Stimulated activated CD8-positive, alpha-beta memory T cell treated with anti-CD3 and anti-CD28 coated beads, Interleukin-7, amount 100 ng/mL, for 4 hours (primary cell): Measurements from ENCODE around the gene TCP11L2.
"Not testable (repeated sequence)": the region's sequence is repeated elsewhere in the genome, so short reads cannot be mapped to it uniquely, and the experiment has no call there.

Source experiments
- DNase-seq, 2 donors: peaks; one replicate each; pipeline ENCODE4 v3.0.0-alpha.2; 2020; ENCODE audit warnings: low read depth in 2 of 2

The TCP11L2 gene

GRCh38 chr12:106343214-106343528 is 40.6 kb downstream of the TCP11L2 start:
- DNase-seq: no peak

- no peak for DNase-seq
Observed at GRCh38 chr12:106344131-106344530, 41.6 kb downstream of the TCP11L2 start.

GRCh38 chr12:106345746-106346145 is 43.2 kb downstream of the TCP11L2 start:
- no peak for DNase-seq

GRCh38 chr12:106348411-106348810 is 45.9 kb downstream of the TCP11L2 start:
- no peak for DNase-seq

- no peak for DNase-seq
Observed at GRCh38 chr12:106353175-106353574, 50.6 kb downstream of the TCP11L2 start.

- DNase-seq: peak; percentile 92 to 94
Observed at GRCh38 chr12:106357549-106358395, 55.2 kb downstream of the TCP11L2 start, which contains the start of gene POLR3B. Gene POLR3B, plus strand, starts transcription at chr12:106357748. Its CDS starts 132 bp downstream, at chr12:106357880.

- no peak for DNase-seq
Observed at GRCh38 chr12:106358396-106359241, 56.1 kb downstream of the TCP11L2 start.

- no peak for DNase-seq
Observed at GRCh38 chr12:106359646-106360399, 57.3 kb downstream of the TCP11L2 start.

GRCh38 chr12:106360400-106360994 is 58.0 kb downstream of the TCP11L2 start:
- DNase-seq: no peak

GRCh38 chr12:106362971-106363370 is 60.4 kb downstream of the TCP11L2 start:
- no peak for DNase-seq

- no peak for DNase-seq
Observed at GRCh38 chr12:106364261-106364660, 61.7 kb downstream of the TCP11L2 start.

- no peak for DNase-seq
Observed at GRCh38 chr12:106369624-106370346, 67.3 kb downstream of the TCP11L2 start.

- no peak for DNase-seq
Observed at GRCh38 chr12:106378788-106379187, 76.3 kb downstream of the TCP11L2 start.

- DNase-seq: no peak
Observed at GRCh38 chr12:106380954-106381353, 78.4 kb downstream of the TCP11L2 start.

- DNase-seq: not testable (repeated sequence)
Observed at GRCh38 chr12:106381866-106382265, 79.3 kb downstream of the TCP11L2 start.

- no peak for DNase-seq
Observed at GRCh38 chr12:106386813-106387535, 84.4 kb downstream of the TCP11L2 start.

GRCh38 chr12:106387848-106388377 is 85.4 kb downstream of the TCP11L2 start:
- DNase-seq: no peak

- no peak for DNase-seq
Observed at GRCh38 chr12:106389151-106389550, 86.6 kb downstream of the TCP11L2 start.

- no peak for DNase-seq
Observed at GRCh38 chr12:106392759-106393158, 90.2 kb downstream of the TCP11L2 start.
